Measurements from ENCODE around the gene INPP5A. TPM values are rescaled to one million over a fixed set of nuclear protein-coding genes. Genes with fewer than 3 reads are reported as not detected.

INPP5A gene
- total RNA-seq, 1 experiment from 2014 or later: 12.3 TPM

DNA sequence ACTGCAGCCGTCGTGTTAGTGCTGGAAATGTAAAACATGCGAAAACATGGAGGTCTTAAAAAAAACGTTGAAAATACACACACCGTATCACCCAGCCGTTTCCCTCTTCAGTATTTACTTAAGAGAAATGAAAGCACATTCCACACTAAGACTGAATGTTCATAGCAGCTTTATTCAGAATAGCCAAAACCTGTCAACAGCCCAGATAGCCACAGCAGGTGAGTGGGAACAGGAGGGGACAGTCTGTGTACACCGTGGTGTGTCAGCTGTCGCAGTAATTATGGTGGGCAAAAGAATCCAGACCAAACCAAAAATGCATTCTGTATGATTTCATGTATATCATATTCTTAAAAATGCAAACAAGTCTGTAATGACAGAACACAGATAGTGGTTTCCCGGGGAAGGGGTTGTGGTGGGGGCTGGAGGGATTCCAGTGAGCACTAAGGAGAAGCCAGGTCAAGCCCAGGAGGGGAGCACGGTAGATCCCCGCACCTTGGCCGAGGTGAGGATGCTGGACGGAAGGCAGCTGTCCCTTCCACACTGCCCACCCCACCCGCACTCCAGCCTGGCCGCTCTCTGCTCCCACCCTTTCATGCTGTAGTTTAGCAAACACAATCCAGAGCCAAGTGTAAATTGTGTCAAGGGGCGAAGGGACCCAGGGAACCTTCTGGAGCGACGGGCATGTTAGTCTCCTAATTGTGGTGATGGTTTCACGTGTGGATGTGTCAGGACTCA, 124.8 kb downstream of the INPP5A start:
- no peaks in the 10 kb centered on the region for H3K27me3 ChIP-seq (ENCODE audit: insufficient read depth, low read length)
- no peak overlapping the region for H3K4me3 ChIP-seq (replicated peaks in 1 of 2; ENCODE audit: low read depth in 1 of 2, low read length in 2 of 2)
- BruUV-seq (replicated peaks): no TSS peak
- H3K4me1 ChIP-seq (ENCODE audit: control insufficient read depth in 1 of 2, insufficient read depth in 2 of 2, low read length in 2 of 2): peaks cover 0 to 7% of the 10 kb centered on the region in 2 experiments; a peak in 1 of 4 replicates
- CTCF ChIA-PET: no interaction called here
- H3K4me2 ChIP-seq (ENCODE audit: low read length): no peak overlapping the region
- intact Hi-C loops (cut with micrococcal nuclease): no loop called here
- no peaks in the 10 kb centered on the region for H3K9me2 ChIP-seq (ENCODE audit: insufficient read depth)
- DNase-seq (ENCODE audit: low read depth, low spot score) (no peak), ATAC-seq (no peak)
- H3K9ac ChIP-seq (ENCODE audit: low read length): no peak overlapping the region
- no peaks in the 10 kb centered on the region for H3K79me2 ChIP-seq (ENCODE audit: insufficient read depth, low read length)
- H3K9me3 ChIP-seq (ENCODE audit: control insufficient read depth in 1 of 2, insufficient read depth in 1 of 2, low read depth in 1 of 2, low read length in 2 of 2): no peaks in the 10 kb centered on the region
- H3K27ac ChIP-seq (ENCODE audit: low read depth, low read length): no peak overlapping the region
- H2AFZ ChIP-seq (ENCODE audit: low read depth, low read length, poor library complexity, severe bottlenecking): no peak overlapping the region
- no peaks in the 10 kb centered on the region for H4K20me1 ChIP-seq (ENCODE audit: insufficient read depth)
- H3K36me3 ChIP-seq (ENCODE audit: control insufficient read depth in 1 of 2, insufficient read depth in 2 of 2, low read length in 2 of 2): no peaks in the 10 kb centered on the region
- TF ChIP-seq YY1 (IDR thresholded peaks at IDR 0.05; ENCODE audit: extremely low read depth, insufficient replicate concordance, low read depth, low read length) (no peak), POLR2A (IDR thresholded peaks at IDR 0.05; ENCODE audit: borderline replicate concordance, extremely low read depth, insufficient read depth, insufficient read length) (no peak), EZH2 (IDR thresholded peaks at IDR 0.05) (no peak), POLR2AphosphoS5 (IDR thresholded peaks at IDR 0.05; ENCODE audit: low read depth, low read length) (no peak), SP1 (IDR thresholded peaks at IDR 0.05; ENCODE audit: low read depth) (no peak), ZNF274 (IDR thresholded peaks at IDR 0.05; ENCODE audit: low read depth, low read length) (no peak), CEBPB (IDR thresholded peaks at IDR 0.05; ENCODE audit: low read depth) (no peak), SIN3A (IDR thresholded peaks at IDR 0.05; ENCODE audit: low read depth) (no peak), JUND (IDR thresholded peaks at IDR 0.05) (no peak), EZH2phosphoT487 (IDR thresholded peaks at IDR 0.05; ENCODE audit: borderline replicate concordance) (no peak), ZFX (IDR thresholded peaks at IDR 0.05) (no peak), RAD21 (IDR thresholded peaks at IDR 0.05; ENCODE audit: low read depth) (no peak), SRF (IDR thresholded peaks at IDR 0.05; ENCODE audit: low read depth) (no peak), ELF1 (IDR thresholded peaks at IDR 0.05; ENCODE audit: borderline replicate concordance, low read depth) (no peak)
- TF ChIP-seq, protein P1, sequence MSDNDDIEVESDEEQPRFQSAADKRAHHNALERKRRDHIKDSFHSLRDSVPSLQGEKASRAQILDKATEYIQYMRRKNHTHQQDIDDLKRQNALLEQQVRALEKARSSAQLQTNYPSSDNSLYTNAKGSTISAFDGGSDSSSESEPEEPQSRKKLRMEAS (IDR thresholded peaks at IDR 0.05): no peak
- TF ChIP-seq, protein P2, sequence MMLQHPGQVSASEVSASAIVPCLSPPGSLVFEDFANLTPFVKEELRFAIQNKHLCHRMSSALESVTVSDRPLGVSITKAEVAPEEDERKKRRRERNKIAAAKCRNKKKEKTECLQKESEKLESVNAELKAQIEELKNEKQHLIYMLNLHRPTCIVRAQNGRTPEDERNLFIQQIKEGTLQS (IDR thresholded peaks at IDR 0.05): no peak
- TF ChIP-seq, protein P3, sequence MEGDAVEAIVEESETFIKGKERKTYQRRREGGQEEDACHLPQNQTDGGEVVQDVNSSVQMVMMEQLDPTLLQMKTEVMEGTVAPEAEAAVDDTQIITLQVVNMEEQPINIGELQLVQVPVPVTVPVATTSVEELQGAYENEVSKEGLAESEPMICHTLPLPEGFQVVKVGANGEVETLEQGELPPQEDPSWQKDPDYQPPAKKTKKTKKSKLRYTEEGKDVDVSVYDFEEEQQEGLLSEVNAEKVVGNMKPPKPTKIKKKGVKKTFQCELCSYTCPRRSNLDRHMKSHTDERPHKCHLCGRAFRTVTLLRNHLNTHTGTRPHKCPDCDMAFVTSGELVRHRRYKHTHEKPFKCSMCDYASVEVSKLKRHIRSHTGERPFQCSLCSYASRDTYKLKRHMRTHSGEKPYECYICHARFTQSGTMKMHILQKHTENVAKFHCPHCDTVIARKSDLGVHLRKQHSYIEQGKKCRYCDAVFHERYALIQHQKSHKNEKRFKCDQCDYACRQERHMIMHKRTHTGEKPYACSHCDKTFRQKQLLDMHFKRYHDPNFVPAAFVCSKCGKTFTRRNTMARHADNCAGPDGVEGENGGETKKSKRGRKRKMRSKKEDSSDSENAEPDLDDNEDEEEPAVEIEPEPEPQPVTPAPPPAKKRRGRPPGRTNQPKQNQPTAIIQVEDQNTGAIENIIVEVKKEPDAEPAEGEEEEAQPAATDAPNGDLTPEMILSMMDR (IDR thresholded peaks at IDR 0.05 in 2 of 3, conservative IDR thresholded peaks at IDR 0.05 in 1 of 3; ENCODE audit: borderline replicate concordance in 1 of 3, insufficient read depth in 1 of 3, low read depth in 2 of 3, low read length in 2 of 3): no peak
- POLR2A ChIA-PET: no interaction called here
- RAD21 ChIA-PET (ENCODE audit: low non-redundant PET in 1 of 2, low total read pairs in 2 of 2, uncharacterized antibody in 2 of 2, unreplicated experiment in 2 of 2): no interaction called here
